ENCODE measurements around the gene XYLT2.

DNA sequence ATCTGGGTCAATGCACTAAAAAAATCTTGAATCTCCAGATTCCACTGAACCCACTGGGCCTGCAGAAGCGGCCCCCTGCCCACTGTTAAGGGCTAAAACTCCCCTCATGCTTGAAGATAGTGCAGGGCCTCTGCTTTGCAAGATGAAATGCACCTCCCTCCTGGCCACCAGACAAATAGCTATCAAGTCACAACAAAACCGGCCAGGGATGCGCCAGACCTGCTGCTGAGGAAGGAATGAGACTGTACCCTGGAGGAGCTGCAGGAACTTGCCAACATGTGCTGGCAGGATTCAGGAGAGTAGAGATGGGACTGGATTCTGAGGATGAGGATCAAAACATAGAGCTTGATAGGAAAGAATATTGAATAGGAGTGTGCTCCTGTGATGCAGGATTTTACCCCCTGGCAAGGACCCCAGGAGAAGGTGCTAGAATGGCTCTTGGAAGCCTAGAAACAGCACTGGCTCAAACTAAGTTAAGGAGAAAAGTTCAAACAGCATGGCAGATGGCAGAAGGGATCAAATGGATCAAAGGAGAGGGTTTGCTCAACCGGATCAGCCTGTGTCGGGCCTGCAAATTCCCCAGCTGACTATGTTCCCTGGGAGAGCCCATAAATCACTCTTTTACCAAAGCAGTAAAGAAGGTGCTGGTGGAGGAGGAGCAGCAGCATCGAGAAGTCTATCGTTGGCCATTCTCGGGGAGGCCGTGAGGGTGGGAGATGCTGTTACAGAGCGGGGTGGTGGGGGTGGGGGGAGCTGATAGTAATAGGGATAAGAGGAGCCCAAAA lies 27.2 kb upstream of the XYLT2 start:
- TF ChIP-seq, protein P1, sequence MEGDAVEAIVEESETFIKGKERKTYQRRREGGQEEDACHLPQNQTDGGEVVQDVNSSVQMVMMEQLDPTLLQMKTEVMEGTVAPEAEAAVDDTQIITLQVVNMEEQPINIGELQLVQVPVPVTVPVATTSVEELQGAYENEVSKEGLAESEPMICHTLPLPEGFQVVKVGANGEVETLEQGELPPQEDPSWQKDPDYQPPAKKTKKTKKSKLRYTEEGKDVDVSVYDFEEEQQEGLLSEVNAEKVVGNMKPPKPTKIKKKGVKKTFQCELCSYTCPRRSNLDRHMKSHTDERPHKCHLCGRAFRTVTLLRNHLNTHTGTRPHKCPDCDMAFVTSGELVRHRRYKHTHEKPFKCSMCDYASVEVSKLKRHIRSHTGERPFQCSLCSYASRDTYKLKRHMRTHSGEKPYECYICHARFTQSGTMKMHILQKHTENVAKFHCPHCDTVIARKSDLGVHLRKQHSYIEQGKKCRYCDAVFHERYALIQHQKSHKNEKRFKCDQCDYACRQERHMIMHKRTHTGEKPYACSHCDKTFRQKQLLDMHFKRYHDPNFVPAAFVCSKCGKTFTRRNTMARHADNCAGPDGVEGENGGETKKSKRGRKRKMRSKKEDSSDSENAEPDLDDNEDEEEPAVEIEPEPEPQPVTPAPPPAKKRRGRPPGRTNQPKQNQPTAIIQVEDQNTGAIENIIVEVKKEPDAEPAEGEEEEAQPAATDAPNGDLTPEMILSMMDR (IDR thresholded peaks at IDR 0.05): no peak
- TF ChIP-seq EP300 (IDR thresholded peaks at IDR 0.05): no peak

Data from stomach (tissue), 4 donors.